Activated naive CD4-positive, alpha-beta T cell (primary cell): ENCODE data around the gene ILK.

Experiments
- DNase-seq, 4 experiments: peaks; one replicate each; lab custom pipeline; 2025; lab: John Stamatoyannopoulos, UW

The ILK gene

DNA sequence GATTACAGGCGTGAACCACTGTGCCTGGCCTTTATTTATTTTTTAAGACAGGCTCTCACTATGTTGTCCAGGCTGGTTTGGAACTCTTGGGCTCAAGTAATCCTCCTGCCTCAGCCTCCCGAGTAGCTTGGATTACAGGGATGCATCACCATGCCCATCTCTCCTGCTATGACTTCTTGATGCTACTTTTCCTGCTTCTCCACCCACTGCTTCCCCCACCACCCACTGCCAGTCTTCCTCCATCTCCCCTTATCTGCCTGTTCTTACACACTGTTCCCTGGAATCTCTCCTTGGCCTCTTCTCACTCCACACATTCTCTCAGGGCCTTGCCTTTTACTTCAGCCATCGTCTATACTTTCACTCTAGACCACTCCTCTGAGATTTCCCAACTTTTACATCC is 32.9 kb downstream of the ILK start:
- no peak for DNase-seq

DNA sequence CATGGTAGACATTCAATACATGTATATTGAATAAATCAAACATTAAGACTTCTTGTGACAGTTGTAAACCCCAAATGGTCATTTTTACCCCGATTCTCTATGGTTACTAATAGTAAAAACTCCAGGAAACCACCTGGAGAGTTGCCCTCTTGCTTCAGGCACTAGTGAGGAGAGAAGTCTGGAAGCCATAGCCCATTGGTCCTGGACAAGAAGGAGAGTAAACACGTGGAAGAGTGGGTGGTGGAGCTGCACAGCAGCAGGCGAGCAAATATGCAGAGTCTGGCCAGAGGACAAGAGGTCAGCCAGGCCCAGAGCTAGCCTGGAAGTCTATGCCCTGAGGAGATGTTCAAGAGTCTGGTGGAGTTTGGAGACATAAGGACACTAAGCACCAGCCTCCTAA is 34.3 kb downstream of the ILK start:
- DNase-seq = no peak

DNA sequence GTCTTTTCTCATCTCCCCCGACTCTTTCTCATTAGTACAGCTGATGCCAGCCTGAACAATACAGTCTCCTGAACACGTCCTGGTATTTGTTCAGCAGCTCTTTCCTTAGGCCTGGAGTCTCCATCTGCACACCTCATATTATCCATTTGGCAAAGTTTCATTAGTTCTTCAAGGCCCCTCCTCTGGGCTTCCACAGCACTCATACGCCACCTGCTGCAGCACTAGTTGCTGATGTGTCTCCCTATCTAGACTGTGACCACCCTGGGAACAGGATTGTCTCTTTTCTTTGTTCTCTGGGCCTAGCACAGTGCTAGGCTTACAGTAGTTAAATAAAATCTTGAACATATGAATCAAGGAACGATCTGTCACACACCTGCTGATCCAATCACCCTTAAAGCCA is 34.9 kb downstream of the ILK start:
- no peak for DNase-seq

DNA sequence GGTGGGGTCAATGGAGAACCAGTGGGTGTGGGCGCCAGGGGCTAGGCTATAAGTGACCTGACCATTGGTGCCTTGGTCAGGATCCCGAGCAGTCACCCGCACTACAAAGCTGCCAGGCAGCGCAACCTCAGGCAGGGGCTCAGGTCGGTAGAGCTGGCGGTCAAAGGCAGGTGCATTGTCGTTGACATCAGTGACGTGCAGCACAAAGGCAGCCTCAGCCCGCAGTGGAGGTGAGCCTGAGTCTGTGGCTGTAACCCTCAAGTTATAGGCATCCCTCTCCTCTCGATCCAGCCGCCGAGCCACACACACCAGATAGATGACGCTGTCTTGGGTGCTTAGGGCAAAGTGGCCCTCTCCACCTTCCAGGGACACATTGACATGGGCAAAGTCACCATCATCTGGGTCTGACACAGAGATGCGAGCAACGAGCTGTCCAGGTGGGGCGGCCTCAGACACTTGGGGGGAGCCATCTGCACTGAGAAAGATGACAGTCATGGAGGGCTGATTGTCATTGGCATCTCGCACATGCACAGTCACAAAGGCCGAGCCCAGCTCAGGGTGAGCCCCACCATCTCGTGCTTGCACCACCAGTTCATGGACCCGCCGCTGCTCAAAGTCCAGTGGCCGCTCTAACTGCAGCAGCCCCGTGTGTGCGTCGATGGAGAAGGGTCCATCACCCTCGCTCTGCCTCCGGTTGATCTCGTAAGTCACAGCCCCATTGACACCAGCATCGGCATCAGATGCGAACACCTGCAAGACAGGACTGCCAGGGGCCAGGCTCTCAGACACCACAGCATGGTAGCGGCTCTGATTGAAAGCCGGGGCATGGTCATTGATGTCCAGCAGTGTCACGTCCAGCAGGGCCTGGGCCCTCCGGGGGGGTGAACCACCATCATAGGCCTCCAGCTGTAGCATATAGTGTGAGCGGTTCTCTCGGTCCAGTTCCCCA is 36.7 kb downstream of the ILK start:
- no peak for DNase-seq

DNA sequence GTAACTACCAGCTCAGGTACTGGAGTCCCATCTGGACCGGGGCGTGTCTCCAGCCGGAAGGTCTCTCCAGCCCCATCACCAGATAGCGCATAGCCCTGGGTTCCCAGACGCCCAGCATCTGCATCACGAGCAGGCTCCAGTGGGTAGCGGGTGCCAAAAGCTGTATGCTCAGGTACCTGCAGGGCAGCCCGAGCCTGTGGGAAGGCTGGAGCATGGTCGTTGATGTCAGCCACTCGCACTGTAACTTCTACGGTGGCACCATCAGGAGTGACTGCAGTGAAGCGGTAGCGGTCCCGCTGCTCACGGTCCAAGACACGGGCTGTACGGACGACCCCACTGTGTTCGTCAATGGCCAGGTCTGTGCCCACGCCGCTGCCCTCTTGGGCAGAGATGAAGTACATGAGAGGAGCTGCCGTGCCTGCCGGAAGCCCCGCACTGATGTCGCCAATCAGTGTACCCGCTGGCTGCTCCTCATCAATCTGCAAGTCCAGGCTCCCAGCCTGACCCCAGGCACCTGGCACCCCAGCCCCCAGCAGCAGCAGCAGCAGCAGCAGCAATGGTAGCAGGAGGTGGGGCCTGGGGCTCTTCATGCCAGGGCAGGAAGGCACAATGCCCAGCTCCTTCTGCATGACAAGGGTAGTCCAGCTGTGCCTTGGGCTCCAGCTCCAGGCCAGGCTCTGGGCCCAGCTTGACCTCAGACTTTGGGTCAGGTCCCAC is 37.6 kb downstream of the ILK start:
- DNase-seq = no peak

DNA sequence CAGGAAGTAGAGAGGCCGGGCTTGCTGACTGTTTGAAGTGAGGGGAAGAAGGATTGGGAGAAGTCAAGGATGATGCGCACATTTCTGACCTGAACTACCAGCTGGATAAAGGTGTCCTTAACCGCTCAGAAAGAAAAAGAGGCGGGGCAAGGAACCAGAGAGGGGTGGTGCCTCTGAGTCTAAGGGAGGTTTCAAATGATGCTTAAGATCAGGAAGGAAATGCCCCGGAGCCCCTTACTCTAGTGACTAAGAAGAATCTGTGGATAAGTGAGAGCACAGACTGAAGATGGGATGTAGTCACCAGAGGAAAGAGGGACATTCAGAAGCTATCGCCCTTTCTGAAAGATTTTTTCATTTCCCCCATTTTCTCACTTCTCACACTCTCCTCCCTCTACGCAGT is 39.4 kb downstream of the ILK start:
- DNase-seq = no peak

DNA sequence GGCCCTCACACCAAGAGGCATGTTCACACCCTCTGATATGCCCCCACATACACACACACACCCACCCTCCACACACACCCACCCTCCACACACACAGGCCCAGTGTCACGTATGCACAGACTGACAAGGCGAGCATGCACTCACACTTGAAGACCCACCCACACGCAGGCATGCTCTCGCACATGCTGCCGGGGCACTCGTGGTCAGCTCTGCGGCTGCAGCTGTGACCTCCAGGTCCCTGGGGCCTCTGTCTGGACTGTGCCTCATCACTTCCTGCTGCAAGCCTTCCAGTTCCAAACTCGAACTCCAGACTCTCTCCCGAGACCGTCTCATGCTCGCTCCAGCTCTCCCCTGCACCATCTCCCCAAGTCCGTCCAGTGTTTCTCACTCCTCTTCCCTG is 42.5 kb downstream of the ILK start:
- DNase-seq = no peak

DNA sequence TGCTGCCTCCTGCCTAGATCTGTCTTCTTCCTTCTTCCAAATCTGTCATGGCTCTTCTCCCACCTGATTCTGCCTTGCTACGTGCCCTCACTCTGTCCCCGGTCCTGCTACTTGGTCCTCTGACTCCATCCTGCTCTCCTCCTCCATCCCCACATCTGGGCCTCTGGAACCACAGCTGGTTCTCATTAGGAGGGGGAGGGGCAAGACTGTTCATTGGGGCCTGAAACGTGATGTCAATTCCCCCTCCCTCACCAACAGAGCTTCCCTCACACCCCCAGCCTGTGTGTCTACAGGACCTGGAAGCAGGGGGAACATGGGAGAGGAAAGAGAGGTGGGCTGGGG is 43.0 kb downstream of the ILK start:
- DNase-seq = no peak

DNA sequence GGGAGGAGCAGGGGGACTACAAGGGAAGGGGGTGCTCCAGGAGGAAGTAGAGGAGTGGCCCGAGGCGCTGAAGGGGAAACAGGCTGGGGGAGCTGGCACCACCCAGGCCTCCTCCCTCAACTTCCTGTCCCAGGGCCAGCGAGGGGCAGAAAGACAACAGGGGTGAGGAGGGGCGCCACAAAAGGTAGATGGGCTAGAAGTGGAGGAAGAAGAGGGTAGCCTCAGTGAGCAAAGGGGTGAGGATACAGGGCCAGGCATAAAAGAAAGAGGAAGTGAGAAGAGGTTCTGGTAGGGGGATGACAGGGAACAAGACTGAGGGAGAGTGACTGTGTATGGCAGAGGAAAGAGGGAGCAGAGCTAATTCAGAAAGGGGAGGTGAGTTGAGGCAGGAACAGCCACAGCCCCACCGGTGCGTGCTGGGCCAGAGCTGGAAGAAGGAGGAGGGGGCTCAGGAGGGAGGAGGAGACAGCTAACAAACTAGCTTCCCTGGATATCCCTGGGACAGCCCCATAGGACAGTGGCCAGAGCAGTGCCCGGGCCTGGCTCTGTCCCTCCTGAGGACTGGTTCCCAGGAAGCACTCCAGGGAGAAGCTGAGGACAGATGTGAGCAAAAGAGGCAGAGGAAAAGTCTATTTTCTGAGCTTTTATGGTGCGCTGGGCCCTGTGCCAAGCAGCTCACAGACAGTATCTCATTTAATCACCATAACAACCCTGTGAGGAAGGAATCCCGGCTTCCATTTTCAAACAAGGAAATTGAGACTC is 43.5 kb downstream of the ILK start:
- DNase-seq = peak in 1 of 4 experiments; percentile 25

DNA sequence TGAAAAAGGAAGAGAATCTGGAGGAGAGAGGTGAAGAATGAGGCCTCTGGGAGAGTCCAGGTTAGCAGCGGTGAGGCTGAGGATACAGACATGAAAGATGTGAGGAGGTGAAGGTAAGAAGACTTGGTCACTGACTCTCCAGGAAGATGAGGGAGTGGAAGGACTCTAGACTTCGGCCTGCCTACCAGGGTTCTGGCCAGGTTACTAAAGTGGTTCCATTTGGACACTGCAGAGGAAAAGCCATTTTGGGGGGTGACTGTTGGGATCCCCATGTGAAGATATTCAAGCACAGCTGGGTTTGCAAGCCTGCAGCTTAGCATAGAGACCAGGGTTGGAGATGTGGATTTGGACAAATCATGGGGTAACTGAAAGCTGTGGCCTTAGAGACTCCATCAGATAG is 44.3 kb downstream of the ILK start:
- DNase-seq = no peak

DNA sequence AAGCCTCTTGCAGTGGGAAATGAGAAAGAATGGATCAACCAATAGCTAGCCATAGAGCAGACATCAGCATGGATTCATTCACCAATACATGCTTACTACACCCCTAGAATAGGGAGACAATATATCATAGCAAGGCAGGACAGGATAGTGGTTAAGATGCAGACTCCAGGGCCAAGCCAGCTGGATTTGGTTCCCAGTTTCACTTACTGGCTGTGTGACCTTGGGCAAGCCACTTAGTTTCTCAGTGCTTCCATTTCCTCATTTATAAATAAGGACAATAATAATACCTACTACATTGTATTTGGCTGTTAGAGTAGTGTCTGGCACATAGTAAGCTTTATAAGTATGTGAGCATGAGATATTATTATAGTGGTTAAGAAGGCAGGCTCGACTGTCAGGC is 44.9 kb downstream of the ILK start:
- DNase-seq = no peak

DNA sequence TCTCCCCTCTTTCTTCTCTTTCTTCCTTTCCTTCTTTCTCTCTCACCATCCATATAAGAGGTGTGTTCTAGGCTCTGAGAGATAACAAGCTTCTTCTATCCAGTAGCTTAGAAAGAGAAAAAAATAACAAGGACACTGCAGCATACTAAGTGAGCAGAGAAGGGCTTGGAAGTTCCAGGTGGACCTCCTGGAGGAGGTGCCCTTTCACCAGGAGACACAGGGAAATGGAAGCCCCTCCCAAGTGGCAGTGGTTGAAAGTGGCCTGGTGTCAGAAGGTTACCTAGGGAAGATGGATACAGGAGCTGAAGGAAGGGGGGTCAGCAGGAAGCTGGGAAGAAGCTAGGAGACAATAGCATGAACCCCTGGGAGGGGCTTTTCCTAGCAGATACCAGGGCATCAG is 46.5 kb downstream of the ILK start:
- no peak for DNase-seq

DNA sequence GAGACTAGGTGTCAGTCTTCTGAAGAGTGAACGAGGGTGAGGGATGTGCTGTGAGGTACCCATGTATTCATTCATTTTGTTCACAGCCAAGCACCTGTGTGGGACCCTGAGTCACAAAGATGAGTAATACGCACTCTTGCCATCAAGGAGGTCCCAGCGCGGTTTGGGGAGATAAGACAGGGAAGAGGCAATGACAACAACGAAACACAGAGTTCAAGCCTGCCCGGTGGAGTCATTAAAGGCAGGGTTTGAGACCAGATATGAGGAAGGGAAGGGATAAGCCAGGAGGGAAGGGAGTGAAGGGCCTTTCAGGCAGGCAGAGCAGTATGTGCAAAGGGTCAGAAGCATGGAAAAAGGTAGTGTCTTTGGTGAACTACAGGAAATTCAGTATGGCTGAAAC is 47.4 kb downstream of the ILK start:
- no peak for DNase-seq

DNA sequence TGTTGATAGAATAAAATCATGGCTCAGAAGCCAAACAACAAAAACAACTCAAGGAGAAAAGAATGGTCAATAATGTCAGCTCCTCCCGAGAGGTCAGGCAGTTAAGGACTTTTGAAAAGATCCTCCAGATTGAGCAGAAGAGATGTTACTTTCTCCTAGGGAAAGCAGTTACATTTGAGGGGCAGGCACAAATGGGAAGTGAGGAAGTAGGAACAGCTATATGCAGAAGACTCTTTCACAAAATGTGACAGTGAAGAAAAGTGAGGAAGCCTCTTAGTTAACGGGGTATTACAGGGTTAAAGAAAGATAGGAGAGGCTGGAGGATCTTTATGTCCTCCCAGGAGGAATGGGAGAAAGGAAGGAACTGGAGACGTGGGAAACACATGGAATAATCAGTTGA is 48.6 kb downstream of the ILK start:
- DNase-seq = no peak

DNA sequence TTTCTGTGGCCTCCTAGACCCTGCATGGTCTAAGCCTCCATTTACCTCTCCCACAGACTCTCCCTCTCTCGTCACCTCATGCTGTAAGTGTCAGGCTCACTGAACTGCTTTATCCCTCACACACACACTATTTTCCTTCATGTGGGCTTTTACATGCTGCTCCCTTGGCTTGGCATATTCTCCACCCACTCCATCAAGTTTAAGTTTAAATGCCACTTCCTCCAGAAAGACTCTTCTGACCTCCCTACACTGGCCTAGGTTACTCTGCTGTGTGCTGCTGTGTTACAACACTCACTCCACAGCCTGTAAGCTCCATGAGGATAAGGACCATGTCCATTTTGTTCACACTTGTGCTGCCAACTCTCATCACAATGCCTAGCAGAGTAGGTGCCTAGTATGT is 49.5 kb downstream of the ILK start:
- no peak for DNase-seq

DNA sequence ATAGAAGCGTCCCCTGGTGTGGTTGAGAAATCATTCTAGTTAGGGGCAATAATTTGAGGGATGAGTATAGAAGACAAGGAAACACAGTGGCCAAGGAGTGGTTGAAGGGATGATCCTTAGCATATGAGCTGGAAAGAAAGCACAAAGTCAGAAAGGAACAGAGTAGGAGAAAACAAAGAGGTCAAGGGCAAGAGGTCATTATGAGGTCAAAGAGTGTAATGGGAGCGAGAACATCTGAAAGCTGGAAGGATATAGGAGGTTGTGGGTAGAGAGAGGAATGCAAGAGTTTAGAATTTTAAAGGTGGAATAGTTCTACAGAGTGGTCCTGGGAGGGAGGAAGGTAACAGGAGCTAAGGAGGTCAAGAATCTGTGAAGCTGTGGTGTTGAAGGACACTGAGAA is 50.1 kb downstream of the ILK start:
- no peak for DNase-seq

DNA sequence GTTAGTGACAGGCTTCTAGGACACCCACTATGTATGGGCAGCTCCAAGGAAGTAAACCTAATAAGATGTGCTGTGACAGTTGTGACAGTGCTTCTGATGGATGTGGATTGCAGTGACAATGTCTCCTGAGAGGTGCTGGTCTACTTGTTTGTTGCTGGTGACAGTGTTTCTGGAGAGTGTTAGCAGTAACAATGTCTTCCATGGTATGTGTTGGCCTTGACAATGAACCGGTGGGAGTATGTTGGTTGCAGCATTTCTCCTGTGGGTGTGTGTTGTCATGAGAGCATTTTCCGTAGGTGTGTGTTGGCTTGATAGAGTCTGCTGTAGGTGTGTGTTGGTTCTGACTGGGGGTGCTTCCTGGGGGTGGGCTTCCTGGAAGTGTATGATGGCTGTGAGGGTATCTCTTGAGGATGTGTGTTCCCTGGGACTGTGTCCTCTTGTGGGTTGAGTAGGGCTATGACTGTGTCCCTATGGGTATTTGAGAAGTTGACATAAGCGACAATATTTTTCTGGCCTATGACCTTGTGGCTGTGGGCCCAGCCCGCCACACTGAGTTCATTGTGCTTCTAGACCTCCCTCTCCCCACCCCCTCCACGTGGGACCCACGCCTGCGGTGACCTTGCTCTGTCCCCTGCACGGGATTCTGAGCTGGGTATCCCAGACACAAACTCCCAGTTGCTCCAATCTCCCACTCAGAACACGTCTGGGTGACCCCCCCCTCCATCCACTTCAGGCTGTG is 50.9 kb downstream of the ILK start:
- no peak for DNase-seq

DNA sequence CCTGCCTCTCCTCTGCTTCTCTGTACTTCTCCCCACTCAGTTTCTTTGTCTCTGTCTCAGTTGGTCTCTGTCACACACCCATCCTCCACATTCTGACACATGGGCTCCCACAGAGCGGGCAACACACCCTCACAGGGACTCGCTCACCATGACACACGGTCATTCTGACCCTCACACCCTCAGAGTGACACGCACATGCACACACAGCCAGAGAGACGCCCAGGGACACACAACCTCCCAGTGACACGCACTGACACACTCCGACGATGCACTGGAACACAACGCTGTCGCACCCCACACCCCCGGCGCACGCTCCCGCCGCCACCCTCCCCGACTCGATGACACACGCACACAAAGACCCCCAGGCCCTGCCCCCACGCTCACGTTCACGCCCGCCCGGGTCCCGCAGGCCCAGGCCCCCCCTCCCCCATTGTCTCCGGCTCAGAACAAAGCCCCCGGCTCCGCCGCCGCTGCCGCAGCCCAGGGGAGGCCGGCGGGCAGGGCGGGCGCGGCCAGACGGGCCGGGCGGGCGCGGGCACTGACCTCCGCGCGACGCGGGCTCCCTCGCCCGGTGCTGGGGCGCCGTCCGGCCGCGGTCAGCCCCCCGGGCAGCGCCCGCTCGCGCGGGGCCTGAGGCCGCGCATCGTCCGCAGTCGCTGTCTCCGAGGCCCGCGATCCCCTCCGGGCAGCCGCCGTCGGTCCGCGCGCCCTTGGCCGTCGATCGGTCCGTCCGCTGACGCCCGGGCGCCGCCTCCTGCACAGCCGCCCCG is 51.6 kb downstream of the ILK start:
- peak in 1 of 4 experiments; percentile 18 for DNase-seq

DNA sequence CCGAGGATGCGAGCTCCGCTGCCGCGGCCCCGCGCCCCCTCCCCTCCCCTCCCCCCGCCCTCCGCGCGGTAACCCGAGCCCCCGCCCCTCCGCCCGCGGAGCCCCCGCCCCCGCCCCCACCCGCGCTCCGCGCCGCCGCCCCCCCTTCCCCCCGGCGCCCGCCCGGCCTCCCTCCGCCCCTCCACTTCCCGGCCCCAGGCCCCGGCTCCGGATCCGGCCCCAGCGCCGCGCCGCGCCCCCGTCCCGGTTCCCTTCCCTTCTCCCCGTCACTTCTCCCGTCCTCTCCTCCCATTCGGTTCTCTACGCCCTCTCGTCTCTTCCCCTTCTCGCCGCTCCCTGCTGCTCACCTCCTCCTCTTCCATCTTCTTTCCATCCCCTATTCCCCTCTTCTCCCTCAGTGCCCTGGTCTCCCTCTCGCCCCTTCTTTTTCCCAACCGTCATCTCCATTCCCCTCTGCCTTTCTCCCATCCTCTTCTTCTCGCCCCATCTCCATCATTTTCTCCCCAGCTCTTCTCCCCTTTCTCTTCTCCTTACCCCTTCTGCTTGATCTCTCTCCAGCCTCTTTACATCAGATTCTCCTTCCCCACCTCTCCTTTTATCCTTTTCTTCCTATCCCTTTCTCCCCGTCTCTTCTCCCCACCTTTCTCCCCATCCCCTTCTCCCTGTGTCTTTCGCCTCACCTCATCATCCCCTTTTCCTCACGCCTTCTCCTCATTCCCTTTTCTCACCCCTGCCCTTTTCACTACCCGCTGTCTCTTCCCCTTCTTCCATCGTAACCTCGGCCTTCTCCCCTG is 52.4 kb downstream of the ILK start, which contains the start of gene DCHS1:
TSS of gene DCHS1 (minus strand) at position 20 of the 794 bp plus-strand sequence. CDS start 14,196 bp downstream, outside the sequence.
- DNase-seq = peak in 1 of 4 experiments; percentile 46

DNA sequence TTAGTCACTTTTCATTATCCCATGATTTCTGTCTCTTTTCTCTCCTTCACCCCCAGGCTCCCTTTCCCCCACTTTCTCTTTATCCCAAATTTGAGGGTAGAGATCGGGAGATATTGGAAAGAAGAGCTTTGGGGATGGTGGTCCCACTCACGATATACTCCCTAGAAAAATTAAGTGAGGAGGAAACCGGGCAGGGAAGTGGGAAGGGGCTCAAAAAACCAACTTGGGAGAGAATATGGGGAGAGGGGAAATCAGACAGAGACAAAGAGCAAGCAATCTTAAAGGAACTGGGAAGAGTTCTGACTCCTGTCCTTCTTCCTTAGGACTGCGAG is 53.0 kb downstream of the ILK start:
- DNase-seq = no peak
